GM19023 (cell line): ENCODE results near the gene ACAP2.
"Not testable (repeated sequence)": the region's sequence is repeated elsewhere in the genome, so short reads cannot be mapped to it uniquely, and the experiment has no call there.

Experiments used
- ATAC-seq: cut with Tn5 transposase; IDR thresholded peaks from one replicate; pipeline ENCODE4 v1.9.1; 2021; ENCODE audit warnings: mild to moderate bottlenecking, moderate library complexity; ENCODE audit not compliant: unreplicated experiment

ACAP2 gene

GRCh38 chr3:195394024-195394423 is 48.8 kb downstream of the ACAP2 start:
- no peak for ATAC-seq

GRCh38 chr3:195388380-195388779 is 54.4 kb downstream of the ACAP2 start:
- ATAC-seq, result no peak

- no peak for ATAC-seq
These were observed 56.1 kb downstream of the ACAP2 start for GRCh38 chr3:195386739-195387138.

- no peak for ATAC-seq
These were observed 57.3 kb downstream of the ACAP2 start for GRCh38 chr3:195385526-195385925.

- ATAC-seq, result no peak
These were observed 57.9 kb downstream of the ACAP2 start for GRCh38 chr3:195384952-195385351.

- ATAC-seq, result no peak
These were observed 70.6 kb downstream of the ACAP2 start for GRCh38 chr3:195372220-195372619.

- no peak for ATAC-seq
These were observed 76.5 kb downstream of the ACAP2 start for GRCh38 chr3:195366200-195366925.

- ATAC-seq, result no peak
These were observed 77.4 kb downstream of the ACAP2 start for GRCh38 chr3:195365371-195365770.

- not testable (repeated sequence) for ATAC-seq
These were observed 85.0 kb downstream of the ACAP2 start for GRCh38 chr3:195357797-195358196.

- ATAC-seq, result no peak
These were observed 86.4 kb downstream of the ACAP2 start for GRCh38 chr3:195356151-195357086.

- ATAC-seq, result not testable (repeated sequence)
These were observed 88.8 kb downstream of the ACAP2 start for GRCh38 chr3:195354009-195354408.

- no peak for ATAC-seq
These were observed 89.8 kb downstream of the ACAP2 start for GRCh38 chr3:195352895-195353488.

- ATAC-seq, result no peak
These were observed 94.2 kb downstream of the ACAP2 start for GRCh38 chr3:195348426-195349115.

GRCh38 chr3:195337747-195338146 is 105.1 kb downstream of the ACAP2 start:
- ATAC-seq, result no peak

- no peak for ATAC-seq
These were observed 107.9 kb downstream of the ACAP2 start for GRCh38 chr3:195334967-195335366.

- ATAC-seq, result no peak
These were observed 123.8 kb downstream of the ACAP2 start for GRCh38 chr3:195319060-195319459.

GRCh38 chr3:195312714-195313113 is 130.1 kb downstream of the ACAP2 start:
- no peak for ATAC-seq

GRCh38 chr3:195307711-195308110 is 135.1 kb downstream of the ACAP2 start:
- ATAC-seq, result no peak

- ATAC-seq, result no peak
These were observed 136.5 kb downstream of the ACAP2 start for GRCh38 chr3:195306369-195306768.

GRCh38 chr3:195302431-195302830 is 140.4 kb downstream of the ACAP2 start:
- ATAC-seq, result no peak

- no peak for ATAC-seq
These were observed 145.4 kb downstream of the ACAP2 start for GRCh38 chr3:195297446-195297845.
